HK-2 (cell line): ENCODE measurements around the gene PDIA6.
"Not testable (repeated sequence)": the region's sequence is repeated elsewhere in the genome, so short reads cannot be mapped to it uniquely, and the experiment has no call there.

Source experiments
- DNase-seq: peaks from one replicate; pipeline ENCODE4 v3.0.0-alpha.2; 2018; ENCODE audit not compliant: unreplicated experiment

PDIA6 gene

DNA sequence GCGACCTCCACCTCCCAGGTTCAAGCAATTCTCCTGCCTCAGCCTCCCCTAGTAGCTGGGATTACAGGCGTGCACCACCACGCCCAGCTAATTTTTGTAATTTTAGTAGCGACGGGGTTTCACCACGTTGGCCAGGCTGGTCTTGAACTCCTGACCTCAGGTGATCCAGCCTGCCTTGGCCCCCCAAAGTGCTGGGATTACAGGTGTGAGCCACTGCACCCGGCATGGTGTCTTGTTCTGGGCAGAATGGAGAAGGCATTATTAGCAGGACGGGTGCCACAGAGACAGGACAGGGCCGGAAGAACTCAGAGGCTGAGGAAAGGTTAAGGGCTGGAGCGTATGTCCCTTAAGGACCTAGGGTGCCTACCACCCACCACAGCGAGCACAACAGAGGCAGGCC is 31.8 kb downstream of the PDIA6 start:
- not testable (repeated sequence) for DNase-seq

DNA sequence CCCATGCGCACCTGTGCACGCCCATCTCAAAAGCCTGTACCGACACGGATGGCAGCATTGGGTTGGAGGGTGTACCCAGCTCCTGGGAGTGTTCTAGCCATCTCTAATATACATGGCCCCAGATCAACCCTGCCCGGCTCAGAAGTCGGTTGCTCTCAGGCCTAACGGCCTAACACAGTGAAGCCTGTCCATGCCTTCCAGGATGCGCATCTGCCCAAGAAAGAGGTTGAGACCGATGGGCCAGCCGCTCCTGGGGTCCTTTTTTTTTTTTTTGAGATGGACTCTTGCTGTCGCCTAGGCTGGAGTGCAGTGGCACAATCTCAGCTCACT is 32.1 kb downstream of the PDIA6 start:
- no peak for DNase-seq

DNA sequence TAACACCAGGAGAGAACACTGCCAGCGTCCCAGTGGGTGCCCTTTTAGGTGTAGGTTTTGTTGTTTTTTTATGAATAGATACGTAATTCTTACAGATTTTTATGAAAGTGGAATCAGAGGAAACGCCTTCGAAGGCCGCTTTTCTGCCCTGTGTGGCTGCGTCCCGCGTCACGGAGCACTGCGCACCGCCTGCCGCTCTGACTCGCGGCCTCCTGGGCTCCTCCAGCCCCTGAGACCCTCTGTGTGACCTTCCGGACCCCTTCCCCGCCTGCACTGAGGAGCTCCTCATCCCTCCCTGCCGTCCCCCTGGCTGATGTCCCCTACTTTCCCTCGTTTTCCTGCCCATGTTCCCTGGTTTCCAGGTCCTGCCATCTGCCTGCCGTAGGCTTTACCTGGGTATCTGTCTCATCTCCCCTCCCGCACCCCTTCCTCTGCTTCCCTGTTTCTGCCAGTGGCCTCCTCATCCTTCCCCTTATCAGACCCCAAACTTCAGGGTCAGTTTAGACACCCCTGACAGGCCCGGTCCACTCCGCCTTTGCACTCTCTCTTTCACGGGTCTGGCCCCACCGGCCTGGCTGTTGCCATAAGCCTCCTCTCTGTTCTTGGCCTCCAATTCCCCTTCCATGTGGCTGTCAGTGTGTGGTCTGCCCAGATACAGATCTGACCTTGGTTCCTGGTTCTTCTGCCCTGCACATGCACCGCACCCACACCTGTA is 32.7 kb downstream of the PDIA6 start:
- DNase-seq: no peak

DNA sequence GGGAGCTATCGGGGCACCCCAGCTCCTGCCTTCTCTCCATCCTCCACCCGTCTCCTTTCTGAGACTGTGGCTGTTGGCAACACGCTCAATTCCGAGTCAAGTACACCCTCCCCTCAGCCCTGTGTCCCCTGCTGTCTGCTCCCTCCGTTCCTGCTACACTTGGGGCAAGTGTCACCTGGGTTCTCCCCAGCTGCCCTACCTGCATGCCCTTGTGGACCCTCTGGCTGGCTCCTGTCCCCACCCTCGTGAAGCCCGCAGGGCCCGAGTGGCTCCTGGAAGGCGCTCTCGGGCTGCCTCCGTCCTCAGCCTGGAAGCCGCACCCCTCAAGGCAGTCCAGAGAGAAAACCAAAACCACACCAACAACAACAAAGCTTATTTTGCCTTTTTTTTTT is 33.9 kb downstream of the PDIA6 start:
- DNase-seq: no peak

DNA sequence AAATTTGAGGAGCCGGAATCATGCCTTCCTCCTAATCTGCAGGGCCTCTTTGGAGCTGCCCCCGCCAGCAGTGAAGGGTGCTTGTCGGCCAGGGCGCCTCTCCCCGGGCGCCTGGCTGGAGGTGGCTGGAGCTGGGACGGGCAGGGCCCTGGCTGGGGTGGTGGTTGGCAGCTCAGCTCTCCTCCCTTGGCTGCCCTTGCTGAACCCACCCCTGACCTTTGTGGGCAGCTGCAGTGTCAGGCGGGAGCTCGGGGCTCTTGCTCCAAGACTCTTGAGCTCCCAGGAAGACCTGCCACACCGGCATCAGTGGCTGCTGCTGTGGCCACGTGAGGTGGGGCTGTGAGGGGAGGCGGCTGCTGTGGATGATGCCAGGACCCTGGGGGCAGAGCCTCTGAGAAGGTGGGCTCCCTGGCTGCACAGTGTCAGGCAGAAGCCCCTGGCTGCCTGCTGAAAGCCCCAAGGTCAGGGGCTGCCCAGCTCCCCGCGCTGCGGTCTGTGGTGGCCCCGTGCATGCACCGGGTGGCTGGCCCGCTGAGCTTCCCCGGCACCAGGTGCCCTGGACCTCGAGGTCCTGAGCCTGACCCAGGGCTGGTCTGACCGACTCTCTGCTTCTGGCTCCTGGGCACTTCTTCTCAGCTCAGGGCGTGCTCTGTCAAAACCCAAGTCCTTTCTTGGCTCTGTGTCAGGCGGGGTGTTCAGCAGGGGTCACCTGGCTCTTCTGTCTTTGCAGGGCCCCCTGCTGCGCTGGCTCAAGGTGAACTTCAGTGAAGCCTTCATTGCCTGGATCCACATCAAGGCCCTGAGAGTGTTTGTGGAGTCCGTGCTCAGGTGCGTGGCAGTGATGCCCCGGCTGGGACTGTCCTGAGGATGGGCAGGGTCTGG is 34.5 kb downstream of the PDIA6 start:
- DNase-seq: no peak

DNA sequence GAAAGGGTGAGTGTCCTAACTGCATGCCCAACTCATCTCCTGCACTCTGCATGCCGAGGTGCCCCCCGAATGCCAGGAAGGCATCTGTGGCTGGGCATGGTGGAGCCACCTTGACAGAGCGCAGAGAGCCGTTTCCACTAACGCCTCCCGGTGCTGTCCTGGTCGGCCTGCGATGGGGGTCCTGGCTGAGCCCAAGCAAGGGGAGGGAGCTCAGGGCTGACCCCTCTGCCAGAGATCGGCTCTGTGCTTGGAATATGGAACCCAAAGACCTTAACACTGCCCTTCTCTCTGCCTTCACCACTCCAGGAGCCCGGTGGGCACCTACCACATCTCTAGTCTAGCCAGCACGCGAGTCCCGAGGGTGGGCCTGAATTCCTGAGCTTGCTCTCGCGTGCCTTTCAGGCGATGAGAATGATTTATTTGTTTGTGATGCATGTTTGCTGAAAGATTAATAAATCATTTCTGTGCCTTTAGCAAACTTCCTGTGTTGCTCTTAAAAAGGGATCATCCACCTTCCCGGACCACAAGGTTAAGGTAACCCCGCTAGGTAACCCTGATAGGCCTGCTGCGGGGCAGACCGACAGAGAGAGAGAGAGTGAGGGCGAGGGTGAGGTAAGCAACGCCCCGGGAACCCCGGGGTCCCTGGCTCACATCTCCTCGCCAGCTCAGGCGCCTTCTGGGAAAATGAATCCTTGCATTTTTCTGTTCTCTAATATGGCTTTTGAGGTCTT is 35.3 kb downstream of the PDIA6 start:
- no peak for DNase-seq

DNA sequence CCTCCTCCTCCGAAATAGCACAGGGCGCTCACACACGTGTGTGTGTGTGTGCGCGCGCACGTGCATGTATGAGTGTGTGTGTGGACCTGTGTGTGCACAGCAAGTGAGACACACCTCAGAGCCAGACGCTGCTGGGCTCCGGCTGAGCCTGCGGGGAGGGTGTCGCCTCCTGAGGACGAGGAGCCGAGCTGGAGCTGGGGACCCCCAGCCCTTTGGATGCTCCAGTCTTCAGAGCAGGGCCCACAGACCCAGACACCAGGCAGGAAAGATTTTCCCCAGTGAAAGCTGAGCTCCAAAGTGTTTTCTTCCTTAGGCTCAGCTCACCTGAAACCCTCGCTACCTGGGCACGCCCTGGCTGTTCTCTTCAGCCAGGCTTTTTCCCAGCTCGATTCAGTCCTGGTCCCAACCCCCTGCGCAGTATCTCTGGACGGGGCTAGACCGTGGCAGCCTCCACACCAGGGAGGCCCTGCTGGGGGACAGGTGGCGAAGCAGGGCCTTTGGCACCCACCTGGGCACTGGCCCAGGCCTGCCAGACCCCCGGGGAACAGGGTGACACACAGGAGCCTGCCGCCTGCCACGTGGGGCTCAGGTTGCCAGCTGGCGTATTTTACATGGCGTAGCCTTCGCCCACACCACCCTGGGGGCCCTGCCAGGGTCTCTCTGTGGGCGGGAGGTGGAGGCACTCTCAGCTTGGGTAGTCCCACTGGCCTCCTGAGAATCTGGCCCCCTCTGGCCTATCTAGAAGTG is 36.2 kb downstream of the PDIA6 start:
- no peak for DNase-seq

DNA sequence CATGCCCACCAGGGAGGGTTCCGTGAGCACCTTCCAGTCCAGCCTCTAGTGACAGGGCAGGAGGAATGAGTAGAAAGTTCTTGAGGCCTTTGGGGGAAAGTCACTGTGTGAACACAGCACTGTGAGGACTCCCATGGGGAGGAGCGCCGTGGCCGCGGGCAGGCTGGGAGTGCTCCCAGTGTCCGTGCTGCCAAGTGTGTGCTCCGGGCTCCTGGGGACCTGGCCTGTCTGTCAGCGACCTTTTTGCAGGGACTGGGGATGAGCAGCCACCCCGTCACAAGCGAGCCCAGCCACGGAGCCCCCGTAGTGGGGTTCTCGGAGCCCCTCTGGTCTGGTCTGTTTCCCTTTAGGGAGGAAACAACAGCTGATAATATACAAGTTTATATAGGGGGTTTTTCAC is 36.8 kb downstream of the PDIA6 start:
- no peak for DNase-seq

DNA sequence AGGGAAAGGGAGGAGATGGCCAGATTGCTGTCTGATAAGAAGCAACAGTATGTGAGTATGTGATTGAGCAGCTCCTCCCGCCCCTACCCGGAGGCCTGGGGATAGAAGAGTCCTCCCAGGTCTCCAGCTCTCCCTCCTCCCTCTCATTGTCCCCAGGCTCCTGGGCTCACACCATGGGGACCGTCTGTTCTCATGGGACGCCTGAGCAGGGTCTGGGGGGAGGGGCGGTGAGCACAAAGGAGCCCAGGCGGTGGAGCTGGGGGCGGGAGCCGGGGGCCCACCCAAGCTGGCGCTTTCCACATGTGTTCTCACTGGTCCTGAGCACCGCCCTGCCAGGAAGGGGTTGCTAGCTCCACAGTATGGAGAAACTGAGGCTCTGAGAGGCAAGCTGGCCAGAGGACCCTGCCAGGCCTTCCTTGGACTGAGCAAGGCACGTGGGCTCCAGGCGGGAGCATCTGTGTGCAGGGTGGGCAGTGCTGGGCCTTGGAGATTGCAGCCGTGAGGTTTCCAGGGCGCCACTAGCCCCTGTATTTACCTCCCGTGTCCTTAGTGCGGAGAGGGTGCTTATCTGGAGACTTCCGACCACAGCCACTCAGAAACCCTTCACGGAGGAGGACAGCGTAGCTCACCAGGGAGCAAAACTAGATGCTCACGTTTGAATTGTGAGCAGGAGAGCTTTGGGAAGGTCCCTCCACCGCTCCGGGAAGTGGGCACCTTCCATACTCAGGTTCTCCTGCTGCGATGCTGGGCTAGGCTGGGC is 37.4 kb downstream of the PDIA6 start:
- DNase-seq: no peak

DNA sequence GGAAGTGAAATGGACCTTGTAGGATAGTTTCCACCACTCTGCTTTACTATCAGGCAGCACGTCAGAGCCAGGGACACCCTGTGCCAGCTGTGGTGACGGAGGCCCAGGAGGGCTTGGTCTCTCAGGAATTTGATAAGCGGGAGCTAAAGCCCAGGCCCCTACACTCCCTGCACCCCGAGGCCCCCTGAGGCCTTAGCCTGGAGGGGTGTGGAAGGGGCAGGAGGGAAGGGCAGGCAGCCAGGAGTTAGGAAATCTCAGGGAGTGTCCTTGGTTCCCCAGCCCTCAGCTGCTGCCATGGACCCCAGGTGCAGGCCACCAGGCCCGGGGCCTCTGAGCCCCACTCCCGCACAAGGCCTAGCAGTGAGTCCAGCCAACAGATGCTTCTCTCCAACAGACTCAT is 38.2 kb downstream of the PDIA6 start:
- DNase-seq: no peak

DNA sequence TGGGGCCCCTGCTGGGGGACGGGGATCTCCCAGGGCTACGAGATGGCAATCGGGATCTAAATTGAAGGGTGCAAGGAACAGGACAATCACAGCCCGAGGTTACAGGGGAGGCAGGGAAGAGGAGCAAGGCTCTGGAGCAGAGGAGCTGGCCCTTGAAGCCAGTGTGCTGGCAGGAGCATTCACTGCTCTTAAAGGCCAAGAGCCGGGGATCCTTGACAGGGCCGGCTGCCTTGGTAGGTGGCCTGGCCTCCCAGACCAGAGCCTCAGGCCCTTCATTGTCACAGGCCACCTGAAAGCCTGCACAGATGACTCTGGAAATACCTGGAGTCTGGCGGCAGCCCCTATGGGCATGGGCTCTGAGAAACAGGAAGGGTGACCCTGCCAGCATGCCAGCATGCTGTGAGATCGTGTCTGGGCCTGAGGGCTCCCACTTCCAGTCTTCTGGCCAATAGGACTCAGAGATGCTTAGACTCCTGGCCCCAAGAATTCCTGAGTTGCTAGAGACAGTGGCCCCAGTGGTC is 38.7 kb downstream of the PDIA6 start:
- no peak for DNase-seq

DNA sequence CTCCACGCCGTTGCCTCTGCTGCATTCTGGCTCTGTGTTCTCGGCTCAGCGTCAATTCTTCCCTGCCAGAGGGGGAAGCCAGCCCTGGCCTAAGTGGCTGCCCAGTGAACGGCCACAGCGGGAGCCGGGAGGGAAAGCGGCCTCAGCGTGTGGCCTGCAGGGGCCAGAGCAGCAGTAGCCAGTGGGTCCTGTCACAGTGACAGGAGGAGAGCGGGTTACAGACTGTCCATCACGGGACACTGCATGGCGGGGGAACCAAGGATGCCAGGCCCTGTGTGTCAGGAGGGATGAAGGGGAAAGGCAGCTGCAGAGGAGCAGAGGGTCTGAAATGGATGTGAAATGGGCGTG is 39.7 kb downstream of the PDIA6 start:
- DNase-seq: no peak

DNA sequence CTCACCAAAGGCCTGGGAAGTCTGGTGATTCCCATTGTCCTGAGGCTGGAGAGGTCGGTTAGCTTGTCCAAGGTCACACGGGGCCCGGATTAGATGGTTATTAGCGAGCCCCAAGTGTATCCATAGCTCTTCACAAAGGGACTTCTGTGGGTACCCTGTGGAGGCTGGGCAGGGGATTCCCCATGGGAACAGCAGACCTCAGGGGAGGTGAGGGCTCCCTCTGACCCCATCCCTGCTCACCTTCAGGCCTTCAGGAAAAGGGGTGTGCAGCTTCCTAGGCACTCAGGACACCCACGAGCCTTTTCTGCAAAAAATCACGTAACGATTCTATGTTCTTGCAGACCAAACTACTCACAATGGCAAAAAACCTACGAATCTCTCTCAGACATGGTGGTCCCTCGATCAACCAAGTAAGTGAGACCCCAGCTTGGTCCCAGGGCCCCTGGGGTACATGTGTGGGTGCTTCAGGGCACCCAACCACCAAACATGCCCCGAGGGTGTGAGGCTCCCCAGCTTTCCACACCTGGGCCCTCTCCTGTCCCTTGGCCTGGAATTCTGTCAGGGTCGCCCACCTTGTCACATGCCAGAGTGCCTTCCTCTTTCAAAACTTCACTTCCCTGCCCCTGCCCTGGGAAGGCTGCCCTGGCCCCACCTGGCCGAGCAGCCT is 40.3 kb downstream of the PDIA6 start:
- DNase-seq: no peak

DNA sequence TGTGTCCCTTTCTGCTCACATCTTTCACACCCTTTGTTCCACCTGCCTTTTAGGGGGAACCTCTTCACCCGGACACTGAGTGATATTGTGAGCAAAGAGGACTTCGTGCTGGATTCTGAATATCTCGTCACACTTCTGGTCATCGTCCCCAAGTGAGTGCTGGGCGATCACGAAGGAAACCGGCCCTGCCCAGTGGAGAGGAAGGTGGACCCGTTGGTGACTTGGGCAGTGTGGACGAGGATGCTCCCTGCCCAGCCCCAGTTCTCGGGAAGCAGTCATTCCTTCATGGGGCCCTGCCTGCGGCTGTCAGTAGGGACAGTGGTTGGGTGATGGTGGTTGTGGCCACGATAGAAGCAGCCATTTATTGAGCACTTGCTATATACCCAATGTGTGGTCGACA is 40.8 kb downstream of the PDIA6 start:
- no peak for DNase-seq

DNA sequence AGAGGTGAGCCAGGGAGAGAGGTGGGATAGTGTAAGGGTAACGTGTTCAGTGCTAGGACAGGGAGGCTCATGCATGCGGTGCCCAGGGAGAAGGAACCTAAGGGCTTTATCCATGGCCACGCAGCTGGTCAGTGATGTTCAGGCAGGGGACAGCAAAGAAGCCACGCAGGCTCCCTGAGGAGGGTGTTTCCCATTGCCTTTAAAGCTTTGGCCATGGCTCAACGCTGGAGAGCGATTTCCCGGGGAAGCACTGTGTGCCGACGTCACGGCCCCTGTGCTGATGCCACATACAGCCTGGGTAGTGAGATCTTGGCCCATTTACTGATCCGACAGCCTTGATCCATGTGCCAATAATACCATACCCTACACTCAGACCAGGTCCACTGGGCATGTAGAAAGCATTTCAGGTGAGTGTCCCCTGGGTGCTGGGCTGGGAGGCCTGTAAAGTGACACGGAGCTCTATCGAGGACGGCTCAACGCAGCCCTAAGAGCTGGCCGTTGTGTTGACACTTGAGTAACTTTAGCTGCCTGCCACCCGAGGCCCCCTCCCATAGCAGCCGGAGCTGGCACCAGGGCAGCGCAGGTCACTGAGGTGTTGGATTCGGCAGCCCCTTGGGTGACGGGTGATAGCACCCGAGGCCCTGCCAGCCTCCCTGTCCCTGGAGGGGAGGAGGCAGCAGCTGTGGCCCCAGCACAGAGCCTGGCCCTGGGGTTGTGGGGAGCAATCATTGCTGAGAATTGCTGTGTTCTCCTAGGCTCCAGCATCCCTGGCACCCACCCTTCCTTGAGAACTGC is 41.4 kb downstream of the PDIA6 start:
- no peak for DNase-seq

DNA sequence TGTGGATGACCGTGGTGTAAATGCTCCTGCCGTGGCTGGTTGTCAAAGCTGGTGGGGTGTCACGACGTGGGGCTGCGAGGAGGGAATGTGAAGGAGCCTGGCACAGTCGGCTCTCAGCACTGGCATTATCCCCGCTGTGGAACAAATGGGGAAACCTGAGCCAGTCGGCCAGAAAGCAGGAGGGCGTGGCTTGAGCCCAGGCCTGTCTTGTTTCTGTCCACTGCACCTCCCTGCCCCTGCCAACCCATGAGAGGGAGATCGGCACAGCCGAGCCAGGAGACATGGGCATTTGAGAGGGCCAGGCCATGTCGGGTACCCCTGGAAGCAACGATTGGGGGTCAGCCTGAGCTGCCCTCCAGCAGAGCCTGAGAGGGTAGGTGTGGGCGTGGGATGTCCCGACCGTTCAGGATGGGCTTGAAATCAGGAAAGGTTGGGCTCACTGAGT is 44.5 kb downstream of the PDIA6 start:
- DNase-seq: no peak

DNA sequence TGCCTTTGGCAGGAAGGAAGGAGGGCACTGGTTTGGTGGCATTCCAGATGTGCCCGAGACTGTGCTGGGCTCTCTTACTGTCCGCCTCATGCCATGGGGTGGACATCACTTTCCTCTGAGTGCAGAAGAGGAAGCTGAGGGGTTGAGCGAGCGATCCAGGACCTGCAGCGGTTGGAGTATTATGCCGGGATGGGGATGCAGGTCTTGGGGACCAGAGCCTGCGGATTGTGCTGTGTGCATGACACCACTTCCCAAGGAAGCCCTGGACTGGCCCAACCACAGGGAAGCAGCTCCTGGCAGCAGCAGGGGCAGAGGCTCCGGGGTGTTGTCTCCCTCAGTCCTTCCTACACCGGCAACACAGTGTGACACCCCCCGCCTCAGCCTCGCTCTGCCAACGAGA is 46.7 kb downstream of the PDIA6 start:
- DNase-seq: no peak

DNA sequence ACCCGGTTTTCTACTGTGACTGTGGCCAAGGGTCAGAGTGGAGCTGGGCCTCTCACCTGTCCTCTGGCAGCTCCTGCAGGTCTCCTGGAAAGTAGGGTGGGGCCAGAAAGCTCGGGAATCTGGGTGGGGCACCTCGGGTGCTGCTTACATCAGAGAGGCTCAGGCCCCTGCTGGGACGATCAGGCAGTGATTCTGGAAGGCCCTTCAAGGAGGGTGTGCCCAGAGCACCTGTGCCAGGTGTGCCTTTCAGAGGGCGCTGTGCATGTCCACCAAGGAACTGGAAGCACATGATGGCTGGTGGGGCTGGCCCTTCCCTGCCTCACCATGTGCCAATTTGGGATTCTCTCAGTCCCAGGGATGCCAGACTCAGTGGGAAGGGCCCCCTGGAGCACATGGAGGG is 47.1 kb downstream of the PDIA6 start:
- DNase-seq: no peak

DNA sequence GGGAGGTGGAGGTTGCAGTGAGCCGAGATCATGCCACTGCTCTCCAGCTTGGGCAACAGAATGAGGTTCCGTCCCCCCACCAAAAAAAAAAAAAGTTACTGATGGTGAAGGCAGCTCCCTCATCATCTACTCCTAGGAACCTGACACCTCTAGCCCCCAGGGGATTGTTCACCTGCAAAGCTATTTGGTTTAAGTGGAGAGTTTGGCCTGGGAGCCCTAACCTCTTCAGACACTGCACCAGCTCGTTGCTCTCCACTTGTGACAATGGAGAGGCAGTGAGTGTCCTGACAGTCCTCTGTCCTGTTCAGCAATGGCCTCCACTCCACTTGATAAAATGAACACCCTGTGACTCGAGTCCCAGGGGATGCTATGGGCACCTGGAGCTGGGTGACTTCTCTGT is 47.7 kb downstream of the PDIA6 start:
- DNase-seq: no peak
